IMR-90 (cell line): ENCODE measurements around the gene BNIP2. TPM values are rescaled to one million over a fixed set of nuclear protein-coding genes. Genes with fewer than 3 reads are reported as not detected.

ENCODE experiments used
- ATAC-seq: fragments of 200-7000 bp; cut with Tn5 transposase; 2 replicates; pipeline ENCODE4 v1.9.1; 2020; ENCODE audit warnings: low read depth, mild to moderate bottlenecking, moderate library complexity
- BruUV-seq: library from RNA; stranded (reverse); fragments of 400-500 nt; replicated peaks from 2 replicates; lab custom pipeline; 2021; lab: Mats Ljungman, UMichigan
- CTCF ChIA-PET: fragments of 300-600 bp; formaldehyde crosslinking; extraction: SDS; loops from one replicate; lab custom pipeline; 2021; ENCODE audit warnings: antibody characterized with exemption; lab: Yijun Ruan, JAX
- POLR2A ChIA-PET: fragments of 300-600 bp; sonication (Branson Sonifier 250); formaldehyde crosslinking; loops from one replicate; lab custom pipeline; 2022; ENCODE audit warnings: antibody characterized with exemption; ENCODE audit not compliant: unreplicated experiment; lab: Charles Lee
- DNase-seq: peaks from one replicate; pipeline ENCODE4 v3.0.0; 2013
- H2AFZ ChIP-seq: replicated peaks from 2 replicates; pipeline ENCODE3; 2013; ENCODE audit warnings: low read length, mild to moderate bottlenecking; ENCODE audit not compliant: poor library complexity
- H2AK5ac ChIP-seq: 2 replicates; pipeline ENCODE4 v1.6.1; 2013; ENCODE audit warnings: low read depth, low read length, inconsistent platforms
- H2AK9ac ChIP-seq: replicated peaks from 2 replicates; pipeline ENCODE3; 2013; ENCODE audit warnings: mild to moderate bottlenecking, low read depth, low read length, moderate library complexity; ENCODE audit not compliant: poor library complexity
- H2BK120ac ChIP-seq: 2 replicates; pipeline ENCODE4 v1.6.1; 2013; ENCODE audit warnings: low read depth, low read length, inconsistent platforms
- H2BK15ac ChIP-seq: 3 replicates; pipeline ENCODE4 v1.6.1; 2013; ENCODE audit warnings: low read depth, low read length, inconsistent platforms
- H2BK20ac ChIP-seq: 2 replicates; pipeline ENCODE4 v1.6.1; 2013; ENCODE audit warnings: low read depth, mild to moderate bottlenecking, inconsistent platforms, low read length, moderate library complexity
- H2BK5ac ChIP-seq: 2 replicates; pipeline ENCODE4 v1.6.1; 2013; ENCODE audit warnings: mild to moderate bottlenecking, low read depth, low read length, inconsistent platforms; ENCODE audit not compliant: poor library complexity, severe bottlenecking
- H3K14ac ChIP-seq: replicated peaks from 2 replicates; pipeline ENCODE4 v1.6.1; 2013; ENCODE audit warnings: low read depth, low read length, inconsistent platforms
- H3K18ac ChIP-seq: 2 replicates; pipeline ENCODE4 v1.6.1; 2013; ENCODE audit warnings: low read depth, low read length, control low read depth
- H3K23ac ChIP-seq: 2 replicates; pipeline ENCODE4 v1.6.1; 2013; ENCODE audit warnings: low read depth, low read length, inconsistent platforms
- H3K27ac ChIP-seq: 2 replicates; pipeline ENCODE4 v1.5.1; 2013; ENCODE audit warnings: mild to moderate bottlenecking, control low read depth, low read length; ENCODE audit not compliant: insufficient read depth
- H3K27me3 ChIP-seq: 2 replicates; pipeline ENCODE4 v1.6.1; 2013; ENCODE audit warnings: low read length; ENCODE audit not compliant: control insufficient read depth, insufficient read depth
- H3K36me3 ChIP-seq: 2 replicates; pipeline ENCODE4 v1.6.1; 2013; ENCODE audit warnings: low read length, mixed read lengths; ENCODE audit not compliant: control insufficient read depth, insufficient read depth
- H3K4ac ChIP-seq: 2 replicates; pipeline ENCODE4 v1.6.1; 2013; ENCODE audit warnings: low read depth, low read length, inconsistent platforms
- H3K4me1 ChIP-seq: 2 replicates; pipeline ENCODE4 v1.6.1; 2013; ENCODE audit warnings: low read length, mixed read lengths; ENCODE audit not compliant: control insufficient read depth, insufficient read depth
- H3K4me2 ChIP-seq: 2 replicates; pipeline ENCODE4 v1.6.1; 2013; ENCODE audit warnings: low read depth, mild to moderate bottlenecking, control low read depth, low read length, moderate library complexity
- H3K4me3 ChIP-seq: 2 replicates; pipeline ENCODE4 v1.5.1; 2013; ENCODE audit warnings: low read depth, mild to moderate bottlenecking, control low read depth, low read length, moderate library complexity; ENCODE audit not compliant: insufficient read depth
- H3K56ac ChIP-seq: 2 replicates; pipeline ENCODE4 v1.6.1; 2013; ENCODE audit warnings: low read length, inconsistent platforms; ENCODE audit not compliant: insufficient read depth; ENCODE audit errors: extremely low read depth
- H3K79me1 ChIP-seq, 2 experiments: 2 replicates each; pipeline ENCODE4 v1.6.1; 2013; ENCODE audit warnings: low read length in 2 of 2, inconsistent platforms in 1 of 2, low read depth in 1 of 2
- H3K9ac ChIP-seq: 2 replicates; pipeline ENCODE4 v1.6.1; 2013; ENCODE audit warnings: low read depth, low read length, control low read depth
- H3K9me1 ChIP-seq: 2 replicates; pipeline ENCODE4 v1.6.1; 2013; ENCODE audit warnings: low read length, inconsistent platforms; ENCODE audit not compliant: insufficient read depth
- H3K9me3 ChIP-seq: 2 replicates; pipeline ENCODE4 v1.6.1; 2013; ENCODE audit warnings: low read length; ENCODE audit not compliant: control insufficient read depth, insufficient read depth
- H4K20me1 ChIP-seq: 2 replicates; pipeline ENCODE4 v1.6.1; 2013; ENCODE audit warnings: low read length, inconsistent platforms; ENCODE audit not compliant: insufficient read depth
- H4K5ac ChIP-seq: 2 replicates; pipeline ENCODE4 v1.6.1; 2013; ENCODE audit warnings: mild to moderate bottlenecking, low read depth, low read length, control low read depth
- H4K8ac ChIP-seq, 2 experiments: 2 replicates each; pipeline ENCODE4 v1.6.1; 2013; ENCODE audit warnings: low read depth in 2 of 2, low read length in 2 of 2, control low read depth in 1 of 2, inconsistent platforms in 1 of 2
- H4K91ac ChIP-seq: 2 replicates; pipeline ENCODE4 v1.6.1; 2013; ENCODE audit warnings: low read depth, low read length, inconsistent platforms; ENCODE audit not compliant: insufficient read depth
- BHLHE40 ChIP-seq: fragments of 150-350 bp; IDR thresholded peaks from 2 replicates; pipeline ENCODE4 v1.6.1; 2016; ENCODE audit warnings: mild to moderate bottlenecking, low read depth, low read length
- CEBPB ChIP-seq: IDR thresholded peaks from 2 replicates; pipeline ENCODE4 v1.6.1; 2012; ENCODE audit warnings: low read depth, low read length, improper control_type of control experiment
- CHD1 ChIP-seq: IDR thresholded peaks from 2 replicates; pipeline ENCODE4 v1.6.1; 2012; ENCODE audit warnings: low read depth, low read length, improper control_type of control experiment
- FOS ChIP-seq: fragments of 150-350 bp; IDR thresholded peaks from 2 replicates; pipeline ENCODE4 v1.6.1; 2016; ENCODE audit warnings: low read depth, low read length
- MAFK ChIP-seq: IDR thresholded peaks from 2 replicates; pipeline ENCODE4 v1.6.1; 2012; ENCODE audit warnings: low read depth, low read length, improper control_type of control experiment
- MAZ ChIP-seq: IDR thresholded peaks from 2 replicates; pipeline ENCODE4 v1.6.1; 2012; ENCODE audit warnings: low read depth, mild to moderate bottlenecking, low read length, improper control_type of control experiment, moderate library complexity, borderline replicate concordance
- MXI1 ChIP-seq: IDR thresholded peaks from 2 replicates; pipeline ENCODE4 v1.6.1; 2012; ENCODE audit warnings: low read depth, mild to moderate bottlenecking, low read length, moderate library complexity, borderline replicate concordance
- NFE2L2 ChIP-seq: fragments of 150-350 bp; IDR thresholded peaks from 2 replicates; pipeline ENCODE4 v1.6.1; 2016; ENCODE audit warnings: low read depth, mild to moderate bottlenecking, low read length
- POLR2A ChIP-seq: IDR thresholded peaks from 2 replicates; pipeline ENCODE4 v1.6.1; 2012; ENCODE audit warnings: mild to moderate bottlenecking, low read depth, low read length
- RAD21 ChIP-seq: IDR thresholded peaks from 2 replicates; pipeline ENCODE4 v1.6.1; 2012; ENCODE audit warnings: low read length, improper control_type of control experiment
- RCOR1 ChIP-seq: IDR thresholded peaks from 2 replicates; pipeline ENCODE4 v1.6.1; 2012; ENCODE audit warnings: mild to moderate bottlenecking, low read length, improper control_type of control experiment; ENCODE audit not compliant: insufficient replicate concordance
- RFX5 ChIP-seq: IDR thresholded peaks from 2 replicates; pipeline ENCODE4 v1.8.0; 2012; ENCODE audit warnings: low read depth, mild to moderate bottlenecking, low read length, moderate library complexity
- SMC3 ChIP-seq: fragments of 150-350 bp; IDR thresholded peaks from 2 replicates; pipeline ENCODE4 v1.6.1; 2016; ENCODE audit warnings: low read depth, mild to moderate bottlenecking, antibody characterized with exemption, low read length, moderate library complexity
- USF2 ChIP-seq: fragments of 150-350 bp; IDR thresholded peaks from 2 replicates; pipeline ENCODE4 v1.6.1; 2017; ENCODE audit warnings: mild to moderate bottlenecking, antibody characterized with exemption, low read length, low read depth
- WGBS, 2 experiments: methylation state at CpG; one replicate each; pipeline versions ENCODE4 v1.1.5 to v1.1.7; 2013; ENCODE audit warnings: missing lambda C conversion rate in 2 of 2; ENCODE audit not compliant: insufficient read length in 1 of 2; ENCODE audit errors: extremely low coverage in 2 of 2; 5-methylcytosine and 5-hydroxymethylcytosine counted together
- dilution Hi-C: fragments of 300-500 bp; cut with HindIII; formaldehyde crosslinking; loops from one replicate; pipeline ENCODE4 v1.14.3; 2018; ENCODE audit warnings: low sequenced_read_pairs; ENCODE audit not compliant: unreplicated experiment
- in situ Hi-C: fragments of 300-500 bp; cut with MboI; formaldehyde crosslinking; loops from 3 replicates; pipeline ENCODE4 v1.14.3; 2019; ENCODE audit warnings: low sequenced_read_pairs, inconsistent platforms, mixed read lengths
- intact Hi-C: fragments of 100-400 bp; cut with micrococcal nuclease; formaldehyde crosslinking; loops from 2 replicates; pipeline ENCODE4 v1.10.0; 2022
- polyA plus RNA-seq, 3 experiments: library from polyadenylated mRNA; depleted of rRNA; stranded (reverse); fragments of >200 nt; gene quantifications; 2 replicates each; pipeline ENCODE4 v1.2.3, GENCODE V29; 2012; ENCODE audit warnings: low replicate concordance in 1 of 3
- total RNA-seq: library from RNA; depleted of rRNA; stranded (reverse); fragments of >200 nt; gene quantifications from 2 replicates; pipeline ENCODE4 v1.2.3, GENCODE V29; 2012
- TF ChIP-seq, protein P1 (sequence below): fragments of 150-350 bp; IDR thresholded peaks from 2 replicates; pipeline ENCODE4 v1.6.1; 2016; ENCODE audit warnings: low read depth, mild to moderate bottlenecking, low read length, moderate library complexity, borderline replicate concordance
- TF ChIP-seq, protein P2 (sequence below): conservative IDR thresholded peaks from 2 replicates; pipeline ENCODE4 v1.5.1; 2012; ENCODE audit warnings: mild to moderate bottlenecking, low read depth, low read length, improper control_type of control experiment

The BNIP2 gene
- total and polyA plus RNA-seq, 2 of the 4 experiments (the other 2 are of a cell fraction), result 36.9 to 47.3 TPM

DNA sequence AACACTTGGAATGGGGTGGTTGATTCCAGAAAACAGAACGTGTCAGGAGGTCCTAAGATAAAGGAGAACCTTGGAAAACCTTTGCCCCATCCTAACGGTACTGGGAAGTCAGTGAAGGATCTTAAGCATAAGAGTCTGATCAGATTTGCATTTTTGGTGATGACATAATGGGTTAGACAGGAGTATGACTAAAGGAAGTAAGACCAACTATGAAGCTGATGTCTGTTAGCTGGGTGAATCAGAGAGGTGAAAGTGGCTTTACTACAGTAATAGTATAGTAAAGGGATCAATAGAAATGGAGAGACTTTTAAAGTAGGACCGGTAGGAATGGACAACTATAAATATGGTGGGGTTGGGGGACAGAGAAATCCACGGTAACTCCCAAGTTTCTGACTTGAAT lies 44.4 kb downstream of the BNIP2 start:
- ATAC-seq (no peak; the same call in 1 of the 2 replicates), DNase-seq (peak; percentile 52)
- Histone ChIP-seq H2BK20ac (no peak overlapping the region), H2AFZ (no peak overlapping the region), H4K91ac (no peak overlapping the region), H3K9ac (no peak overlapping the region), H2BK5ac (no peak overlapping the region), H3K23ac (no peak overlapping the region), H3K27me3 (no peaks in the 10 kb centered on the region), H2AK9ac (no peak overlapping the region), H2BK120ac (no peak overlapping the region), H2BK15ac (no peak overlapping the region), H3K4ac (no peak overlapping the region), H2AK5ac (no peak overlapping the region), H3K27ac (no peak overlapping the region), H3K4me1 (no peaks in the 10 kb centered on the region), H4K8ac (no peak overlapping the region), H3K4me3 (no peak overlapping the region), H3K18ac (no peak overlapping the region), H4K20me1 (peaks cover 3% of the 10 kb centered on the region; the same call in 1 of the 2 replicates), H3K14ac (no peak overlapping the region), H3K9me1 (peaks cover 3% of the 10 kb centered on the region; the same call in 1 of the 2 replicates), H3K36me3 (peaks cover 20% of the 10 kb centered on the region), H3K4me2 (no peak overlapping the region), H3K9me3 (no peaks in the 10 kb centered on the region), H3K79me1 (peaks cover 6 to 26% of the 10 kb centered on the region in 2 experiments; a peak in 3 of 4 replicates), H4K5ac (no peak overlapping the region), H3K56ac (no peak overlapping the region)
- dilution Hi-C loops, result no loop called here
- BruUV-seq, result no TSS peak
- in situ Hi-C loops, result no loop called here
- POLR2A ChIA-PET, result no interaction called here
- 100% methylated on average over 2 of the region's 4 CpGs; no CpG with 5 or more reads in 1 of the 2 experiments for WGBS, 2 experiments
- intact Hi-C loops, result loop anchor here (5.0 kb wide), 1 partner anchor 112 kb away; no protein-coding TSS in a partner anchor
- CTCF ChIA-PET, result interaction anchor here (0.8 kb wide), 1 partner anchor 12 kb away, joined by 4 read pairs; no protein-coding TSS in a partner anchor
- TF ChIP-seq USF2 (no peak), SMC3 (no peak), NFE2L2 (no peak), MXI1 (no peak), RAD21 (no peak), MAZ (no peak), CEBPB (no peak), RCOR1 (no peak), BHLHE40 (no peak), MAFK (no peak), POLR2A (no peak), CHD1 (no peak), FOS (no peak), RFX5 (no peak)
- TF ChIP-seq, protein P1, sequence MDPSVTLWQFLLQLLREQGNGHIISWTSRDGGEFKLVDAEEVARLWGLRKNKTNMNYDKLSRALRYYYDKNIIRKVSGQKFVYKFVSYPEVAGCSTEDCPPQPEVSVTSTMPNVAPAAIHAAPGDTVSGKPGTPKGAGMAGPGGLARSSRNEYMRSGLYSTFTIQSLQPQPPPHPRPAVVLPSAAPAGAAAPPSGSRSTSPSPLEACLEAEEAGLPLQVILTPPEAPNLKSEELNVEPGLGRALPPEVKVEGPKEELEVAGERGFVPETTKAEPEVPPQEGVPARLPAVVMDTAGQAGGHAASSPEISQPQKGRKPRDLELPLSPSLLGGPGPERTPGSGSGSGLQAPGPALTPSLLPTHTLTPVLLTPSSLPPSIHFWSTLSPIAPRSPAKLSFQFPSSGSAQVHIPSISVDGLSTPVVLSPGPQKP, result no peak
- TF ChIP-seq, protein P2, sequence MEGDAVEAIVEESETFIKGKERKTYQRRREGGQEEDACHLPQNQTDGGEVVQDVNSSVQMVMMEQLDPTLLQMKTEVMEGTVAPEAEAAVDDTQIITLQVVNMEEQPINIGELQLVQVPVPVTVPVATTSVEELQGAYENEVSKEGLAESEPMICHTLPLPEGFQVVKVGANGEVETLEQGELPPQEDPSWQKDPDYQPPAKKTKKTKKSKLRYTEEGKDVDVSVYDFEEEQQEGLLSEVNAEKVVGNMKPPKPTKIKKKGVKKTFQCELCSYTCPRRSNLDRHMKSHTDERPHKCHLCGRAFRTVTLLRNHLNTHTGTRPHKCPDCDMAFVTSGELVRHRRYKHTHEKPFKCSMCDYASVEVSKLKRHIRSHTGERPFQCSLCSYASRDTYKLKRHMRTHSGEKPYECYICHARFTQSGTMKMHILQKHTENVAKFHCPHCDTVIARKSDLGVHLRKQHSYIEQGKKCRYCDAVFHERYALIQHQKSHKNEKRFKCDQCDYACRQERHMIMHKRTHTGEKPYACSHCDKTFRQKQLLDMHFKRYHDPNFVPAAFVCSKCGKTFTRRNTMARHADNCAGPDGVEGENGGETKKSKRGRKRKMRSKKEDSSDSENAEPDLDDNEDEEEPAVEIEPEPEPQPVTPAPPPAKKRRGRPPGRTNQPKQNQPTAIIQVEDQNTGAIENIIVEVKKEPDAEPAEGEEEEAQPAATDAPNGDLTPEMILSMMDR, result no peak
